Suprapubic skin (tissue), 4 donors: ENCODE measurements around the gene FHOD3. TPM values are rescaled to one million over a fixed set of nuclear protein-coding genes. Genes with fewer than 3 reads are reported as not detected.
A peak's percentile ranks its signal among the peaks of the same experiment; 100 is the strongest.

Experiments
- DNase-seq, 2 donors: peaks; one replicate each; pipeline ENCODE4 v3.0.0-alpha.2; 2019; ENCODE audit warnings: low spot score in 2 of 2
- H3K27ac ChIP-seq: fragments of 200-600 bp; sonication (generic); one replicate; pipeline ENCODE4 v1.5.1; 2019
- H3K27me3 ChIP-seq: fragments of 200-600 bp; sonication (generic); one replicate; pipeline ENCODE4 v1.5.1; 2019
- H3K36me3 ChIP-seq: fragments of 200-600 bp; sonication (generic); one replicate; pipeline ENCODE4 v1.5.1; 2019
- H3K4me1 ChIP-seq: fragments of 200-600 bp; sonication (generic); one replicate; pipeline ENCODE4 v1.5.1; 2019
- H3K4me3 ChIP-seq: fragments of 200-600 bp; sonication (generic); one replicate; pipeline ENCODE4 v1.5.1; 2019; ENCODE audit warnings: mild to moderate bottlenecking
- H3K9me3 ChIP-seq: fragments of 200-600 bp; sonication (generic); one replicate; pipeline ENCODE4 v1.5.1; 2019
- EP300 ChIP-seq: sonication (generic); formaldehyde crosslinking; IDR thresholded peaks from one replicate; pipeline ENCODE4 v1.6.1; 2017; ENCODE audit warnings: antibody characterized with exemption
- POLR2A ChIP-seq, 2 donors: fragments of 450-650 bp; IDR thresholded peaks; one replicate each; pipeline ENCODE4 v1.6.1; 2017; ENCODE audit warnings: antibody characterized with exemption in 2 of 2, mild to moderate bottlenecking in 2 of 2, moderate library complexity in 2 of 2
- POLR2AphosphoS5 ChIP-seq, 3 donors: sonication (generic); formaldehyde crosslinking; IDR thresholded peaks; one replicate each; pipeline ENCODE4 v1.6.1; 2017; ENCODE audit warnings: antibody characterized with exemption in 3 of 3
- WGBS: methylation state at CpG from one replicate; pipeline ENCODE4 v1.1.5; 2018; 5-methylcytosine and 5-hydroxymethylcytosine counted together
- total RNA-seq, 4 donors: library from RNA; depleted of rRNA; stranded (reverse); fragments of >200 nt; gene quantifications; one replicate each; pipeline ENCODE4 v1.1.0, GENCODE V29; 2016
- TF ChIP-seq, protein P1 (sequence below), 2 donors: fragments of 200-600 bp in 1 of 2; fragments of 450-650 bp in 1 of 2; sonication (generic) in 1 of 2; IDR thresholded peaks; one replicate each; pipeline ENCODE4 v1.5.1; 2016 to 2019; ENCODE audit warnings: antibody characterized with exemption in 2 of 2, mild to moderate bottlenecking in 1 of 2, moderate library complexity in 1 of 2

FHOD3 gene
- total RNA-seq, 4 donors from 2014 or later: 5.8 to 18.7 (median 15.5) TPM

DNA sequence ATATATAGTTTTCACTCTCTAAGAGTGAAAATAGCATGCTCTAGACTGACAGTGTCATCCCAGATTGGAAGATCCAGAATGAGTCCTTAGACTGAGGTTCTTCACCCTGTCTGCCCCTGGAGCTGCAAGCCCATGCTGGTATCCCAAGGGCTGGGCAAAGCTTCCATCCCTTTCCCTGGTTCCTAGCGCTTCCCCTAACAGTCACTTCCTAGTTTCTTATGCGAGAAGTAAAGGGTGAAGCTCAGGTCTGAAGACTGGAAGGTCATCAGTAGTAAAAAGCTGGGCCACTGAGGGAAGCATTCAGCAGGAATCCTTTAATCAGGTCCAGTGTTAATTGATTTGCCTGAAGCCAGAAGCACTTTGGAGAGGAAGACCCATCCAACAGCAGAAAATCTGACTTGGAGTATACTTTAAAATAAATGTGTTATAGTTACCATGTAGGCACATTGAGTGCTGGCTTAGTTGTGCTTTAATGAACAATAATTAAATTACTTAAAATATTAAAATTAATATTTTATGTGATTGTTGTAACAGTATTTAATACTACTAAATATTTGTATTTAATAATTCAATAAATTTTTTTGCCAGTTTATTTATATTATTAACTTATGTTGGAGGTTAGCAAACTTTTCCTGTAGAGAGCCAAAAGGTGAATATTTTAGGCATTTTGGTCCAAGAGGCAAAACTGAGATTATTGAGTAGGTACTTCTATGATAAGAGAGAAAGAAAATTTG, 237.9 kb downstream of the FHOD3 start:
- Histone ChIP-seq H3K9me3 (no peaks in the 10 kb centered on the region), H3K36me3 (no peaks in the 10 kb centered on the region), H3K27me3 (no peaks in the 10 kb centered on the region), H3K4me3 (no peak overlapping the region), H3K4me1 (peaks cover 27% of the 10 kb centered on the region), H3K27ac (no peak overlapping the region)
- WGBS: 86% methylated on average over 2 of the region's 2 CpGs
- TF ChIP-seq EP300: no peak
- TF ChIP-seq POLR2A (IDR thresholded peaks at IDR 0.05): no peak
- no peak for DNase-seq

GRCh38 chr18:36536426-36536825, 238.9 kb downstream of the FHOD3 start:
- Histone ChIP-seq H3K4me3 (no peak overlapping the region), H3K9me3 (no peaks in the 10 kb centered on the region), H3K36me3 (no peaks in the 10 kb centered on the region), H3K27ac (no peak overlapping the region), H3K4me1 (peaks cover 25% of the 10 kb centered on the region), H3K27me3 (no peaks in the 10 kb centered on the region)
- TF ChIP-seq EP300 (no peak), POLR2AphosphoS5 (IDR thresholded peaks at IDR 0.05) (no peak)
- no peak for DNase-seq
- WGBS: 87% methylated on average over 4 of the region's 4 CpGs

GRCh38 chr18:36537289-36537688, 239.8 kb downstream of the FHOD3 start:
- Histone ChIP-seq H3K27ac (no peak overlapping the region), H3K27me3 (no peaks in the 10 kb centered on the region), H3K4me3 (no peak overlapping the region), H3K9me3 (no peaks in the 10 kb centered on the region), H3K4me1 (peaks cover 22% of the 10 kb centered on the region), H3K36me3 (no peaks in the 10 kb centered on the region)
- TF ChIP-seq POLR2A (IDR thresholded peaks at IDR 0.05) (no peak), POLR2AphosphoS5 (IDR thresholded peaks at IDR 0.05) (no peak), EP300 (no peak)
- TF ChIP-seq, protein P1, sequence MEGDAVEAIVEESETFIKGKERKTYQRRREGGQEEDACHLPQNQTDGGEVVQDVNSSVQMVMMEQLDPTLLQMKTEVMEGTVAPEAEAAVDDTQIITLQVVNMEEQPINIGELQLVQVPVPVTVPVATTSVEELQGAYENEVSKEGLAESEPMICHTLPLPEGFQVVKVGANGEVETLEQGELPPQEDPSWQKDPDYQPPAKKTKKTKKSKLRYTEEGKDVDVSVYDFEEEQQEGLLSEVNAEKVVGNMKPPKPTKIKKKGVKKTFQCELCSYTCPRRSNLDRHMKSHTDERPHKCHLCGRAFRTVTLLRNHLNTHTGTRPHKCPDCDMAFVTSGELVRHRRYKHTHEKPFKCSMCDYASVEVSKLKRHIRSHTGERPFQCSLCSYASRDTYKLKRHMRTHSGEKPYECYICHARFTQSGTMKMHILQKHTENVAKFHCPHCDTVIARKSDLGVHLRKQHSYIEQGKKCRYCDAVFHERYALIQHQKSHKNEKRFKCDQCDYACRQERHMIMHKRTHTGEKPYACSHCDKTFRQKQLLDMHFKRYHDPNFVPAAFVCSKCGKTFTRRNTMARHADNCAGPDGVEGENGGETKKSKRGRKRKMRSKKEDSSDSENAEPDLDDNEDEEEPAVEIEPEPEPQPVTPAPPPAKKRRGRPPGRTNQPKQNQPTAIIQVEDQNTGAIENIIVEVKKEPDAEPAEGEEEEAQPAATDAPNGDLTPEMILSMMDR (IDR thresholded peaks at IDR 0.05): no peak
- DNase-seq: no peak

- Histone ChIP-seq H3K4me1 (peaks cover 20% of the 10 kb centered on the region), H3K9me3 (no peaks in the 10 kb centered on the region), H3K27me3 (no peaks in the 10 kb centered on the region), H3K27ac (no peak overlapping the region), H3K36me3 (no peaks in the 10 kb centered on the region), H3K4me3 (no peak overlapping the region)
- TF ChIP-seq POLR2AphosphoS5 (IDR thresholded peaks at IDR 0.05): no peak
- 64% methylated on average over 5 of the region's 5 CpGs for WGBS
- DNase-seq: no peak
Measured at GRCh38 chr18:36539674-36540231, 242.2 kb downstream of the FHOD3 start.

DNA sequence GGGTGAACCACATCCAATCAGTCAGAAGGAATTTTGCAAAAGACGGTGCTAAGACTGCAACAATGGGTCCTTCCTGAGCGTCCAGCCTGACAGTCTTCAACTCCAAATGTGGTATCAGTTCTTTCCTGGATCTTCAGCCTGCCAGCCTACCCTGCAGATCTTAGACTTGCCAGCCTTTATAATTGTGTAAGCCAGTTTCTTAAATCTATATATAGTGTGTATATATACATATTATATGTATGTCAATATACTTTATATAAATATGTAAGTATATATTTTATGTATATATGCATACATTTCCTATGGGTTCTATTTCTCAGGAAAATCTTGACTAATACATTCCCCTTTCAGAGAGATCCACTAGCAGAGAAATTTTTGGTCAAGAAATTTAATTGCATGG, 245.5 kb downstream of the FHOD3 start:
- DNase-seq: no peak
- H3K27ac ChIP-seq: no peak overlapping the region
- TF ChIP-seq POLR2A (IDR thresholded peaks at IDR 0.05) (no peak), EP300 (no peak), POLR2AphosphoS5 (IDR thresholded peaks at IDR 0.05) (no peak)
- TF ChIP-seq, protein P1 (IDR thresholded peaks at IDR 0.05): no peak
- H3K4me3 ChIP-seq: no peak overlapping the region
- 93% methylated on average over 2 of the region's 2 CpGs for WGBS
- peaks cover 24% of the 10 kb centered on the region for H3K4me1 ChIP-seq
- H3K36me3 ChIP-seq: no peaks in the 10 kb centered on the region
- no peaks in the 10 kb centered on the region for H3K27me3 ChIP-seq
- no peaks in the 10 kb centered on the region for H3K9me3 ChIP-seq

GRCh38 chr18:36543991-36544725, 246.6 kb downstream of the FHOD3 start:
- Histone ChIP-seq H3K4me3 (no peak overlapping the region), H3K27me3 (no peaks in the 10 kb centered on the region), H3K36me3 (no peaks in the 10 kb centered on the region), H3K9me3 (no peaks in the 10 kb centered on the region), H3K4me1 (peaks cover 24% of the 10 kb centered on the region), H3K27ac (peak overlapping the region; percentile 64)
- WGBS: 57% methylated on average over 12 of the region's 15 CpGs
- DNase-seq: no peak
- no peak for TF ChIP-seq POLR2AphosphoS5 (IDR thresholded peaks at IDR 0.05)
- no peak for TF ChIP-seq POLR2A (IDR thresholded peaks at IDR 0.05)
- no peak for TF ChIP-seq EP300
- TF ChIP-seq, protein P1 (IDR thresholded peaks at IDR 0.05): no peak
